D721Med (cell line): Measurements from ENCODE around the gene KDM7A.

Source experiments
- DNase-seq: peaks from one replicate; pipeline ENCODE4 v3.0.0; 2011; ENCODE audit warnings: low spot score; ENCODE audit not compliant: insufficient read length
- FAIRE-seq: peaks from 2 replicates; lab custom pipeline; 2011; peaks lifted over from hg19 to GRCh38; lab: Jason Lieb, UNC
- TF ChIP-seq, protein P1 (sequence below): IDR thresholded peaks from 2 replicates; pipeline ENCODE4 v1.5.1; 2012; ENCODE audit warnings: mild to moderate bottlenecking, control low read depth; ENCODE audit not compliant: insufficient read depth; ENCODE audit errors: missing control alignments

The KDM7A gene

GRCh38 chr7:140039066-140039465 lies 137.7 kb downstream of the KDM7A start:
- FAIRE-seq (no peak), DNase-seq (no peak)
- TF ChIP-seq, protein P1, sequence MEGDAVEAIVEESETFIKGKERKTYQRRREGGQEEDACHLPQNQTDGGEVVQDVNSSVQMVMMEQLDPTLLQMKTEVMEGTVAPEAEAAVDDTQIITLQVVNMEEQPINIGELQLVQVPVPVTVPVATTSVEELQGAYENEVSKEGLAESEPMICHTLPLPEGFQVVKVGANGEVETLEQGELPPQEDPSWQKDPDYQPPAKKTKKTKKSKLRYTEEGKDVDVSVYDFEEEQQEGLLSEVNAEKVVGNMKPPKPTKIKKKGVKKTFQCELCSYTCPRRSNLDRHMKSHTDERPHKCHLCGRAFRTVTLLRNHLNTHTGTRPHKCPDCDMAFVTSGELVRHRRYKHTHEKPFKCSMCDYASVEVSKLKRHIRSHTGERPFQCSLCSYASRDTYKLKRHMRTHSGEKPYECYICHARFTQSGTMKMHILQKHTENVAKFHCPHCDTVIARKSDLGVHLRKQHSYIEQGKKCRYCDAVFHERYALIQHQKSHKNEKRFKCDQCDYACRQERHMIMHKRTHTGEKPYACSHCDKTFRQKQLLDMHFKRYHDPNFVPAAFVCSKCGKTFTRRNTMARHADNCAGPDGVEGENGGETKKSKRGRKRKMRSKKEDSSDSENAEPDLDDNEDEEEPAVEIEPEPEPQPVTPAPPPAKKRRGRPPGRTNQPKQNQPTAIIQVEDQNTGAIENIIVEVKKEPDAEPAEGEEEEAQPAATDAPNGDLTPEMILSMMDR: no peak

DNA sequence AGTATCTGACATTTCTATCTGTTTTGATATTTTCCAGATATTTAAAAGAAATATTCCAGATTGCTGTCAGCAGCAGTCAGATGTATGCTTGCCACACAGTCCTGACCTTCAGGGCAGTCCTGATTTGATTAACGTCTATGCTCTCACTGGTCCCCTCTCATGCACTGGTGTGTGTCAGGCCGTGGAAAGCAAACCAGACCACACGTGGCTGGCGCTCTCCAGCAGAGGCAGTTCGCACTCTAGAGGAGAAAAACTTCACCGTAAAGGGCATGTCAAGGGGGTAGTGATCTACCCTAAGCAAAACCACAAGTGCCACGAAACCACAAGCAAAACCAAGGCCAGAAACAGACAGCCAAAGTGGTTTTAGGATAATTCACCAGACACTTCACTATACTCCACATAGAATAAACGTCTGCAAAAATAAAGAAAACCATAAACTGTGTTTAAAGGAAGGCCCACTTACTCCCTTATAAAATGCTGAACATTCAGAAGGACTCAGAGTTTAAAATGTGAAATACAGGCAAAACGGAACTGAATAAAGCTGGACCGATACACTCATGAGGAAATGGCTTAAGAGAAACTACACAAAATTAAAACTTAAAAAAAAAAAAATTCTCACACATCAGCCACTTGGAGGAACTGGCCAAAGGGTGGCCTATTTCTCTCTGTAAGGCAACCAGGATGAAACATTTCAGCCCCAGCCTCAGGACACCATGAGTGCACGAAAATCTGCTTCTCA lies 140.4 kb downstream of the KDM7A start:
- no peak for DNase-seq
- TF ChIP-seq, protein P1: no peak
- no peak for FAIRE-seq

GRCh38 chr7:140035400-140036223 lies 141.2 kb downstream of the KDM7A start:
- DNase-seq: no peak
- TF ChIP-seq, protein P1: no peak
- FAIRE-seq: no peak
